NCI-H82 treated with DMSO at 0.1 percent for 48 hours (cell line): ENCODE results near the gene TAF11L14.
"Not testable (repeated sequence)": the region's sequence is repeated elsewhere in the genome, so short reads cannot be mapped to it uniquely, and the experiment has no call there.

ENCODE experiments used
- DNase-seq: peaks from one replicate; lab custom pipeline; 2025; ENCODE audit not compliant: unreplicated experiment; lab: John Stamatoyannopoulos, UW

Gene TAF11L14

DNA sequence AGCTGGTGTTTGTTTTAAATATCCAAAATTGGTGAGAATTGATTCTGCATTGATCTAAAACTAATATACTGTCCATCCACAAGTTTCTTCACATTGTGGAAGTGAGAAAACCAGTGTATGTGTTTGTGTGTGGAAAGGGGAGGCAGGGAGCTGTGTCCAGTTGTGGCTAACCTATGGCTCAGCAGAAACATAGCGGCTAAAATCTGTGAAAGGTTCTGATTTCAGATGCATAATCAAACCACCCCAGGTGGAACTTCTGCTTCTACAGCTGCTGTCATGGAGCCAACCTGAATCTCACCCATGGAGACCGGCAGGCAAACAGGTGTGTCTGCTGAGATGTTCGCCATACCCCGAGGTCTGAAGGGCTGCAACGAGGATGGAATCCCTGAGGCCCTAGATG lies at the start of gene TAF11L14:
Gene TAF11L14 (plus strand): TSS at position 301 of the 400 bp plus-strand sequence.
- no peak for DNase-seq

DNA sequence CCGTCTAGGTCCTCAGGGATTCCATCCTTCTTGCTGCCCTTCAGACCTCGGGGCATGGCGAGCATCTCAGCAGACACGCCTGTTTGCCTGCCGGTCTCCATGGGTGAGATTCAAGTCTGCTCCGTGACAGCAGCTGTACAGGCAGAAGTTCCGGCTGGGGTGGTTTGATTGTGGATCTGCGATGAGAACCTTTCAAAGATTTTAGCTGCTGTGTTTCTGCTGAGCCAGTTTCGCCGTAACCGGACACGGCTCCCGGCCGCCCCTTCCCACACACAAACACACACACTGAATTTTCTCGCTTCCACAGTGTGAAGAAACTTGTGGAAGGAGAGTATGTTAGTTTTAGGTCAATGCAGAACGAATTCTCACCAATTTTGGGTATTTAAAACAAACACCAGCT lies 48.6 kb upstream of the TAF11L14 start, which contains the start of gene TAF11L7:
Gene TAF11L7 (minus strand): TSS at position 101 of the 400 bp plus-strand sequence.
- DNase-seq, result not testable (repeated sequence)

DNA sequence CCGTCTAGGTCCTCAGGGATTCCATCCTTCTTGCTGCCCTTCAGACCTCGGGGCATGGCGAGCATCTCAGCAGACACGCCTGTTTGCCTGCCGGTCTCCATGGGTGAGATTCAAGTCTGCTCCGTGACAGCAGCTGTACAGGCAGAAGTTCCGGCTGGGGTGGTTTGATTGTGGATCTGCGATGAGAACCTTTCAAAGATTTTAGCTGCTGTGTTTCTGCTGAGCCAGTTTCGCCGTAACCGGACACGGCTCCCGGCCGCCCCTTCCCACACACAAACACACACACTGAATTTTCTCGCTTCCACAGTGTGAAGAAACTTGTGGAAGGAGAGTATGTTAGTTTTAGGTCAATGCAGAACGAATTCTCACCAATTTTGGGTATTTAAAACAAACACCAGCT lies 43.4 kb upstream of the TAF11L14 start, which contains the start of gene TAF11L8:
Gene TAF11L8 (minus strand): TSS at position 101 of the 400 bp plus-strand sequence.
- DNase-seq, result not testable (repeated sequence)

DNA sequence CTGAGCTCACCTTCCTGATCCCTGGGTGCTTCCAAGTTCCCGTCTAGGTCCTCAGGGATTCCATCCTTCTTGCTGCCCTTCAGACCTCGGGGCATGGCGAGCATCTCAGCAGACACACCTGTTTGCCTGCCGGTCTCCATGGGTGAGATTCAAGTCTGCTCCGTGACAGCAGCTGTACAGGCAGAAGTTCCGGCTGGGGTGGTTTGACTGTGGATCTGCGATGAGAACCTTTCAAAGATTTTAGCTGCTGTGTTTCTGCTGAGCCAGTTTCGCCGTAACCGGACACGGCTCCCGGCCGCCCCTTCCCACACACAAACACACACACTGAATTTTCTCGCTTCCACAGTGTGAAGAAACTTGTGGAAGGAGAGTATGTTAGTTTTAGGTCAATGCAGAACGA lies 40.0 kb upstream of the TAF11L14 start, which contains the start of gene TAF11L9:
Gene TAF11L9 (minus strand): TSS at position 140 of the 400 bp plus-strand sequence.
- not testable (repeated sequence) for DNase-seq

DNA sequence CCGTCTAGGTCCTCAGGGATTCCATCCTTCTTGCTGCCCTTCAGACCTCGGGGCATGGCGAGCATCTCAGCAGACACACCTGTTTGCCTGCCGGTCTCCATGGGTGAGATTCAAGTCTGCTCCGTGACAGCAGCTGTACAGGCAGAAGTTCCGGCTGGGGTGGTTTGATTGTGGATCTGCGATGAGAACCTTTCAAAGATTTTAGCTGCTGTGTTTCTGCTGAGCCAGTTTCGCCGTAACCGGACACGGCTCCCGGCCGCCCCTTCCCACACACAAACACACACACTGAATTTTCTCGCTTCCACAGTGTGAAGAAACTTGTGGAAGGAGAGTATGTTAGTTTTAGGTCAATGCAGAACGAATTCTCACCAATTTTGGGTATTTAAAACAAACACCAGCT lies 36.5 kb upstream of the TAF11L14 start, which contains the start of gene TAF11L10:
Gene TAF11L10 (minus strand): TSS at position 101 of the 400 bp plus-strand sequence.
- DNase-seq, result not testable (repeated sequence)

DNA sequence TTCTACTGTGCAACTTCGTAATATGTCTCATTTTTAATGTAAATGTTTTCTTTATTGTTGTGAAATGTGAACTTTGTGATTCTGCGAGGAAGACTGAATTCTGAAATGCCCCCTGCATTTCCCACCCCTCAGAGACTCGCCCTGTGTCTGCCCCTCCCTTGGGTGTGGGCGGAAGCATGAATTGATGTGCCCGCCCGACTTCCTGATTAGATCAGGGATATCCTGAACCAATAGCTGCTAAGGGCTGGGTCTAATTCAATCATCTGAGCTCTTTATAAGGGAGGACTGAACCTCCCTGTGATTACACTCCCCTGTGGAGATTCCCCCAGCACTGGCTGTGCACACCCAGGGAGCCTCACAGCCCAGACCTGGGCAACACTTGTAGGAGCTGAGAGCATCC lies 30.4 kb upstream of the TAF11L14 start, which contains the start of gene TAF11L11:
Gene TAF11L11 (plus strand): TSS at position 304 of the 400 bp plus-strand sequence.
- DNase-seq, result not testable (repeated sequence)

DNA sequence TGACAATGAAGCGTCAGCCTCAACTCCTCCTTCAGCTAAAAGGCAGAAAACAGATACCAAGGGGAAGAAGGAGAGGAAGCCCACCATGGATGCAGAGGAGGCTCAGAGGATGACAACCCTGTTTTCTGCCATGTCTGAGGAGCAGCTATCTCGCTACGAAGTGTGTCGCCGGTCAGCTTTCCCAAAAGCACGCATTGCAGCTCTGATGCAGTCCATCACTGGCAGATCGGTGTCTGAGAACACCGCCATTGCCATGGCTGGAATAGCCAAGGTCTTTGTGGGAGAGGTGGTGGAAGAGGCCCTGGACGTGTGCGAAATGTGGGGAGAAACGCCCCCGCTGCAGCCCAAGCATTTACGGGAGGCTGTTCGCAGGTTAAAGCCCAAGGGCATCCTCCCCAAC lies 29.3 kb upstream of the TAF11L14 start:
- no peak for DNase-seq

DNA sequence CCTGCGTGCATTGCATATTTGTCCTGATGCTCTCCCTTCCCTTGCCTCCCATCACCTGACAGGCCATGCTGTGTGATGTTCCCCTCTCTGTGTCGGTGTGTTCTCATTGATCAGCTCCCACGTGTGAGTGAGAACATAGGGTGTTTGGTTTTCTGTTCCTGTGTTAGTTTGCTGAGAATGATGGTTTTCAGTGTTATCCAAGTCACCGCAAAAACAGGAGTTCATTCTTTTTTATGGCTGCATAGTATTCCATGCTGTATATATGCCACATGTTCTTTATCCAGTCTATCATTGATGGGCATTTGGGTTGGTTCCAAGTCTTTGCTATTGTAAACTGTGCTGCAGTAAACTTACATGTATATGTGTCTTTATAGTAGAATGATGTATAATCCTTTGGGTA lies 26.8 kb upstream of the TAF11L14 start:
- DNase-seq, result not testable (repeated sequence)

DNA sequence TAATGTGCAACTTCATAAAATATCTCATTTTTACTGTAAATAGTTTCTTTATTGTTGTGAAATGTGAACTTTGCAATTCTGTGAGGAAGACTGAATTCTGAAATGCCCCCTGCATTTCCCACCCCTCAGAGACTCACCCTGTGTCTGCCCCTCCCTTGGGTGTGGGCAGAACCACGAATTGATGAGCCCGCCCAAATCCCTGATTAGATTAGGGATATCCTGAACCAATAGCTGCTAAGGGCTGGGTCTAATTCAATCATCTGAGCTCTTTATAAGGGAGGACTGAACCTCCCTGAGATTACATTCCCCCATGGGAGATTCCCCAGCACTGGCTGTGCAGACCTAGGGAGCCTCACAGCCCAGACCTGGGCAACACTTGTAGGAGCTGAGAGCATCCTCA lies 24.2 kb upstream of the TAF11L14 start, which contains the start of gene TAF11L12:
Gene TAF11L12 (plus strand): TSS at position 301 of the 400 bp plus-strand sequence.
- DNase-seq, result not testable (repeated sequence)

DNA sequence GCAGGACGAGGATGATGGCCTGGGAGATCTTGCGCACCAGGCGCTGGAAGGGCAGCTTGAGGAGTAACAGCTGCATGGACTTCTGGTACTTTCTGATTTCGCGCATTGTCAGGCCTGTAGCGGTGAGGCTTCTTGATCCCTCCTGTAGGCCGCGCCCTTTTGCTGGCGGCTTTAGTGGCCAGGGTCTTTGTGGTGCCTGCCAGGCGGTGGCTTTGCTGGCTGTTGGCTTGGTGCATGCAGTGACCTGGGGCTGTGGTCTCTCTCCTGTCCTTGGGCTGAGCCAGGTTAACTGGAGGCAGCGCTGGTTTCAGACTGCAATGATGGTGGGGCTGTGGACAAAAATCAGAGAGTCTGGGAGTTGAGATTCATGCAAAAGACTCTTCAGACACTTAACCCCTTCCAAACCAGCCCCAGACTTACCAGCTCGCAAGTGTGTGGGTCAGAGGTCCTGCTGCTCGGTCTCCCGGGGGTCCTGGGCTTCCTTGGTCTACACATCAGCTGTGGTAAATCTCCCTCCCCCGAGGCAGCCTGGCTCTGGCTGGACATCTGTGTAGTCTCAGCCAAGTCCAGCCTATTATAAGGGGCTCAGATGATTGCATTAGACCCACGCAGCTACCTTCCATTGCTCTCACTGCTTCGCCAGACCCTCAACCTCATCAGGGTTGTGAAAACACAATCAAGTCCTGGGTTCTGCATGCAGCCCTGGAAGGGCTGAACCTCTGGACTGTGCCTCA lies 19.2 kb upstream of the TAF11L14 start:
- DNase-seq, result no peak

DNA sequence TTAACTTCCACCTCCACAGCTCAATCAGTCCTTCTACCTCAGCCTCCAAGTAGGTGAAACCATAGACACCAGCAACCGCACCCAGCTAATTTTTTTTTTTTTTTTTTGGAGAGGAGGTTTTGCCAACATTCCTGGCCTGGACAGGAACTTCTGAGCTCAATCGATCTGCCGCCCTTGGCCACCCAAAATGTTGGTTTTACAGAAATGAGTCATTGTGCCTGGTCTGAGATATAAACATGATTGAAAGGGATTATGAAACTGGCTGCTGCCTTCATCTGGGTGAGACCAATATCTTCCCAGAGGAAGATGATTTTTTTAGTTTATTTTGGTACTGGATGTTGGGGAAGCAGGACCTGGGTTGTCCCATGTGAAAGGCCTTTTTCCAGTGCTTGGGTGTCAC lies 14.9 kb upstream of the TAF11L14 start:
- no peak for DNase-seq

DNA sequence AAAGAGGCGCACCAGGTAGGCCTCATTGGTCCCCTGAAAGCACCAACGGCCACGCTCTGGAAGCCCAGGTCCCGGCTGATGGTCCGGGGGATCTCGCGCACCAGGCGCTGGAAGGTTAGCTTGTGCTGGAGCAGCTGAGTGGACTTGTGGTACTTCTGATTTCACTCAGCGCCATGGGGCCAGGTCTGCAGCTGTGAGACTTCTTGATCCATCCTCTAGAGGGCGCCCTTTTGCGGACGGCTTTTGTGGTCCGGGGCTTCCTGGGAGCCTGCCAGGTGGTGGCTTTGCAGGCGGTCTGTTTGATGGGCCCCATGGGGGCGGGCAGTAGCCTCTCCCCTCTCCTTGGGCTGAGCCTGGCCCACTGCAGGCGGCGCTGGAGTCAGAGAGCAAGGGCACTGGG lies 13.6 kb upstream of the TAF11L14 start:
- DNase-seq, result no peak

DNA sequence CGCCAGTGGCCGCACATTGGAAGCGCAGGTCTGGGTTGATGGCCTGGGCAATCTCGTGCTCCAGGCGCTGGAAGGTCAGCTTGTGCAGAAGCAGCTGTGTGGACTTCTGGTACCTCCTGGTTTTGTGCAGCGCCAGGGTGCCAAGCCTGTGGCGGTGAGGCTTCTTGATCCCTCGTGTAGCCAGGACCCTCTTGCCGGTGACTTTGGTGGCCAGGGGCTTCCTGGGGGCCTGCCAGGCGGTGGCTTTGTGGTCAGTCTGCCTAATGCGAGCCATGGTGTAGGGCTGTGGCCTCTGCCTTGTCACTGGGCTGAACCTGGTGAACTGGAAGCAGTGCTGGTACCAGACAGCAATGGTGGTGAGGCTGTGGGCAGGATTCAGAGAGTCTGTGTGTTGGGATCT lies 8.6 kb upstream of the TAF11L14 start:
- no peak for DNase-seq

DNA sequence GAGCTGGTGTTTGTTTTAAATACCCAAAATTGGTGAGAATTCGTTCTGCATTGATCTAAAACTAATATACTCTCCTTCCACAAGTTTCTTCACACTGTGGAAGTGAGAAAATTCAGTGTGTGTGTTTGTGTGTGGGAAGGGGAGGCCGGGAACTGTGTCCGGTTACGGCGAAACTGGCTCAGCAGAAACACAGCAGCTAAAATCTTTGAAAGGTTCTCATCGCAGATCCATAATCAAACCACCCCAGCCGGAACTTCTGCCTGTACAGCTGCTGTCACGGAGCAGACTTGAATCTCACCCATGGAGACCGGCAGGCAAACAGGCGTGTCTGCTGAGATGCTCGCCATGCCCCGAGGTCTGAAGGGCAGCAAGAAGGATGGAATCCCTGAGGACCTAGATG lies 2.5 kb upstream of the TAF11L14 start, which contains the start of gene TAF11L13:
Gene TAF11L13 (plus strand): TSS at position 301 of the 400 bp plus-strand sequence.
- not testable (repeated sequence) for DNase-seq

DNA sequence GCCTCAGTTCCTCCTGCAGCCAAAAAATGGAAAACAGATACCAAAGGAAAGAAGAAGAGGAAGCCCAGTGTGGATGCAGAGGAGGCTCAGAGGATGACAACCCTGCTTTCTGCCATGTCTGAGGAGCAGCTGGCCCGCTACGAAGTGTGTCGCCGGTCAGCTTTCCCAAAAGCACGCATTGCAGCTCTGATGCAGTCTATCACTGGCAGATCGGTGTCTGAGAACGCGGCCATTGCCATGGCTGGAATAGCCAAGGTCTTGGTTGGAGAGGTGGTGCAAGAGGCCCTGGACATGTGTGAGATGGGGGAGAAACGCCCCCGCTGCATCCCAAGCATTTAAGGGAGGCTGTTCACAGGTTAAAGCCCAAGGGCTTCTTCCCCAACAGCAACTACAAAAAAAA lies 15.0 kb downstream of the TAF11L14 start:
- DNase-seq, result not testable (repeated sequence)

DNA sequence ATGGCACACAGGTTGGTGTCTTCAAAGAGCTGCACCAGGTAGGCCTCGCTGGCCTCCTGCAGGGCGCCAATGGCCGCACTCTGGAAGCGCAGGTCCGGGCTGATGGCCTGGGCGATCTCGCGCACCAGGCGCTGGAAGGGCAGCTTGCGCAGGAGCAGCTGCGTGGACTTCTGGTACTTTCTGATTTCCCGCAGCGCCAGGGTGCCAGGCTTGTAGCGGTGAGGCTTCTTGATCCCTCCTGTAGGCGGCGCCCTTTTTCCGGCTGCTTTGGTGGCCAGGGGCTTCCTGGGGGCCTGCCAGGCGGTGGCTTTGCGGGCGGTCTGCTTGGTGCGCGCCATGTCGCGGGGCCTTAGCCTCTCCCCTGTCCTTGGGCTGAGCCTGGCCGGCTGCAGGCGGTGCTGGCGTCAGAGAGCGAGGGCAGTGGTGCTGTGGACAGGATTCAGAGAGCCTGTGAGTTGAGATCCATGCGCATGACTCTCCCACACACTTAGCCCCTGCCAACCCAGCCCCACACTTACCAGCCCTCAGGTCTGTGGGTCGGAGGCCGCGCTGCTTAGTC lies 21.0 kb downstream of the TAF11L14 start:
- not testable (repeated sequence) for DNase-seq

DNA sequence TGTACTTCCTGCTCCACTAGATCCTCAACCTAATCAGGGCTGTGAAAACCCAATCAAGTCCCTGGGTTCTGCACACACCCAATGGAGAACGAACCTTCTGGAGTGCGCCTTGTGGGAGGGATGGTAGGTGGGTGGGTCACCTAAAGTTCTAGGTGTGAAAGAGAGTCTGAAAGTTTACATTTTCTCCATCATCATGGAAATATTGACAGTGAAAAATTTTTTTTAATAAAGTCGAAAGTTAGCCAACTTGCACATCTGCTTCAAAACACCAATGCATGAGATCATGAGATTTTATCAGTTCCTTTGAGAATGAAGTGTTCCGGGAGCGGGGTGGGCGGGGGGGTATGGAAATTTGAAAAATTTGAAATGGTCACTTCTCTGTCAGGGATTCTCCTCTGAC lies 21.7 kb downstream of the TAF11L14 start:
- no peak for DNase-seq

DNA sequence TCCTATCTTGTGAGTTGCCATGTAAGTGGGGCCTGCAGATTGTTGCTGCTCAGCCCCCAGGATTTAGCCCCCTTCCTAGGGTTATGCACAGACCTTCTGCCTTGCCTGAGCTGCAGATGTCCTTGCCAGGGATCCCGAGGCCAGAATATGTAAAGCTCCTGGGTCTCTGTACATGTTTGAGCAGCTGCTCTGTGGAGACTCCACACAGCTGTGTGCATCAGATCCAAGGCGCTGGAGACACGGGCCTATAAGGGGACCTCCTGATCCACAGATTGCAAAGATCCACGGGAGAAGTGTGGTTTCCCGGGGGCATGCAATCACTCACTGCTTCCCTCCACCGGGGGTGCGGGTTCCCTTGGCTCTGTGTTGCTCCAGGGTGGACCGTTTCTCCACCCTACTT lies 28.9 kb downstream of the TAF11L14 start:
- no peak for DNase-seq

DNA sequence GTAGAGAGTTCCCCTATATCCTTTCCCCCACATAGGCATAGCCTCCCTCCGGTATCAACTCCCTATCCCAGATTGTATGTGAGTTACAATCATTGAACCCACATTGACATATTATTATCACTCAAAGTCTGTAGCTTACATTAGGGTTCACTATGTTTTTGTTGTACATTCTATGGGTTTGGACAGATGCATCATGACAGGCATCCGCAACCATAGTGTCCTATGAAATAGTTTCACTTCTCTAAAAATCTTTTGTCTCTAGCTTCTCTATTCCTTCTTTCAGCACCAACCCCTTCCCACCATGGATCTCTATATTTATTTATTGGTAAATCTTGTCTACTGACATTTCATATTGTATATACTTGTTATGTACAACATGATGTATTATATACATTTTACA lies 31.6 kb downstream of the TAF11L14 start:
- no peak for DNase-seq

DNA sequence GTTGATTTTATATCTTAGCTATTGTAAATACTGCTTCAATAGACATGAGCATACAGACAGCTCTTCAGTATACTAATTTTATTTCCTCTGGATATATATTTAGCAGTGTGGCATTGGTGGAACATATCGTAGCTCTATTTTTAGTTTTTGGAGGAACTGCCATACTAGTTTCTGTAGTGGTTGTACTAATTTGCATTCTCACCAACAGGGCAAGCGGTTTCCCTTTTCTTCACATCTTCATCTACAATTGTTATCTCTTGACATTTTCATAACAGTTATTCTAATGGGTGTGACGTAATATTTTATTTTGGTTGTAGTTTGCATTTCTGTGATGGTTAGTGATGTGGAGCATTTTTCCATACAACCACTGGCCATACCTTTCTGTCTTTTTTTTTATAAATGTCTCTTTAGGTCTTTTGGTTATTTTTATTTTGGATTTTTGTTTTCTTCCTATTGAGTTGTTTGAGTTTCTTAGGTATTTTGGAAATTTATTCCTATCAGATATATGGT lies 32.5 kb downstream of the TAF11L14 start:
- no peak for DNase-seq

DNA sequence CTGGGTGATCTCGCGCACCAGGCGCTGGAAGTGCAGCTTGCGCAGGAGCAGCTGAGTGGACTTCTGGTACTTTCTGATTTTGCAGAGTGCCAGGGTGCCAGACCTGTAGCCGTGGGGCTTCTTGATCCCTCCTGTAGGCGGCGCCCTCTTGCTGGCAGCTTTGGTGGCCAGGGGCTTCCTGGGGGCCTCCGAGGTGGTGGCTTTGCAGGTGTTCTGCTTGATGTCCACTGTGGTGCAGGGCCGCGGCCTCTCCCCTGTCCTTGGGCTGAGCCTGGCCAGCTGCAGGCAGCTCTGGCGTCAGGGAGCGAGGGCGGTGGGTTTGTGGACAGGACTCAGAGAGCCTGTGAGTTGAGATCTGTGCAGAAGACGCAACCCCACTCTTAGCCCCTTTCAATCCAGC lies 36.1 kb downstream of the TAF11L14 start:
- DNase-seq, result no peak
